CD14-positive monocyte (primary cell): ENCODE data around the gene RNF13. TPM values are rescaled to one million over a fixed set of nuclear protein-coding genes. Genes with fewer than 3 reads are reported as not detected.

Experiments
- DNase-seq, 3 donors: peaks; one replicate each; pipeline ENCODE4 v3.0.0-alpha.2; 2011 to 2022
- H2AFZ ChIP-seq: 2 replicates; pipeline ENCODE4 v1.6.0; 2012; ENCODE audit warnings: mild to moderate bottlenecking, low read depth, low read length, inconsistent platforms; ENCODE audit not compliant: insufficient read depth, poor library complexity, severe bottlenecking
- H3K27ac ChIP-seq, 2 donors: 1 replicate in 1 of 2; 2 replicates in 1 of 2; pipeline ENCODE4 v1.5.1; 2012 to 2013; ENCODE audit warnings: low read length in 2 of 2, control low read depth in 1 of 2, inconsistent platforms in 1 of 2, low read depth in 1 of 2, mild to moderate bottlenecking in 1 of 2
- H3K27me3 ChIP-seq, 2 donors: one replicate each; pipeline versions ENCODE4 v1.6.0 to v1.6.1; 2011 to 2013; ENCODE audit warnings: low read length in 2 of 2; ENCODE audit not compliant: control insufficient read depth in 2 of 2, insufficient read depth in 2 of 2
- H3K36me3 ChIP-seq, 2 donors: replicated peaks in 1 of 2; 1 replicate in 1 of 2; 2 replicates in 1 of 2; pipeline versions ENCODE4 v1.5.1 to v1.6.1; 2012 to 2013; ENCODE audit warnings: low read length in 2 of 2, control low read depth in 1 of 2, inconsistent platforms in 1 of 2, mild to moderate bottlenecking in 1 of 2; ENCODE audit not compliant: insufficient read depth in 2 of 2, control insufficient read depth in 1 of 2
- H3K4me1 ChIP-seq, 2 donors: 1 replicate in 1 of 2; 2 replicates in 1 of 2; pipeline versions ENCODE4 v1.5.1 to v1.6.1; 2012 to 2013; ENCODE audit warnings: low read length in 2 of 2, control low read depth in 1 of 2, inconsistent platforms in 1 of 2, mild to moderate bottlenecking in 1 of 2, moderate library complexity in 1 of 2; ENCODE audit not compliant: insufficient read depth in 2 of 2, control insufficient read depth in 1 of 2
- H3K4me2 ChIP-seq: replicated peaks from 2 replicates; pipeline ENCODE3; 2012; ENCODE audit warnings: low read length, moderate library complexity, mild to moderate bottlenecking; ENCODE audit not compliant: poor library complexity, severe bottlenecking; ENCODE audit errors: extremely low read depth
- H3K4me3 ChIP-seq, 3 experiments: fragments of 200-600 bp in 1 of 3; sonication (generic) in 1 of 3; replicated peaks in 1 of 3; 1 replicate in 2 of 3; 2 replicates in 1 of 3; pipeline ENCODE4 v1.5.1; 2011 to 2013; ENCODE audit warnings: low read length in 3 of 3, mild to moderate bottlenecking in 3 of 3, control low read depth in 2 of 3, low read depth in 2 of 3, inconsistent platforms in 1 of 3, moderate library complexity in 1 of 3
- H3K79me2 ChIP-seq: 2 replicates; pipeline ENCODE4 v1.6.0; 2012; ENCODE audit warnings: mild to moderate bottlenecking, control low read depth, inconsistent platforms, low read length, moderate library complexity; ENCODE audit not compliant: insufficient read depth
- H3K9ac ChIP-seq: 2 replicates; pipeline ENCODE4 v1.6.0; 2017; ENCODE audit warnings: low read length, mild to moderate bottlenecking; ENCODE audit not compliant: insufficient read depth, poor library complexity, severe bottlenecking
- H3K9me3 ChIP-seq, 2 donors: replicated peaks in 1 of 2; 1 replicate in 1 of 2; 2 replicates in 1 of 2; pipeline versions ENCODE4 v1.5.1 to v1.6.1; 2012 to 2013; ENCODE audit warnings: low read length in 2 of 2, control low read depth in 1 of 2; ENCODE audit not compliant: control insufficient read depth in 1 of 2, insufficient read depth in 1 of 2
- H4K20me1 ChIP-seq: 2 replicates; pipeline ENCODE4 v1.6.0; 2012; ENCODE audit warnings: mild to moderate bottlenecking, low read length, control low read depth, moderate library complexity; ENCODE audit not compliant: insufficient read depth
- H3K27ac Mint-ChIP-seq, 7 donors: one replicate each; pipeline ENCODE4 v1.8.0; 2020; ENCODE audit warnings: mild to moderate bottlenecking in 7 of 7, mixed read lengths in 7 of 7, moderate library complexity in 6 of 7, inconsistent platforms in 2 of 7
- H3K27me3 Mint-ChIP-seq, 3 donors: one replicate each; pipeline ENCODE4 v1.8.0; 2021 to 2022; ENCODE audit warnings: low read depth in 3 of 3, mild to moderate bottlenecking in 3 of 3, mixed read lengths in 3 of 3, moderate library complexity in 3 of 3, inconsistent platforms in 1 of 3
- H3K36me3 Mint-ChIP-seq, 2 donors: one replicate each; pipeline ENCODE4 v1.8.0; 2020; ENCODE audit warnings: mixed read lengths in 2 of 2, inconsistent platforms in 1 of 2, mild to moderate bottlenecking in 1 of 2
- H3K4me1 Mint-ChIP-seq: one replicate; pipeline ENCODE4 v1.8.0; 2020; ENCODE audit warnings: mild to moderate bottlenecking, mixed read lengths
- H3K4me3 Mint-ChIP-seq, 2 donors: one replicate each; pipeline ENCODE4 v1.8.0; 2020; ENCODE audit warnings: mild to moderate bottlenecking in 2 of 2, mixed read lengths in 2 of 2, moderate library complexity in 1 of 2
- H3K9me3 Mint-ChIP-seq, 7 donors: one replicate each; pipeline ENCODE4 v1.8.0; 2020 to 2022; ENCODE audit warnings: mixed read lengths in 7 of 7, mild to moderate bottlenecking in 6 of 7, moderate library complexity in 6 of 7, inconsistent platforms in 2 of 7
- CTCF ChIP-seq: fragments of 200-600 bp; IDR thresholded peaks from one replicate; pipeline ENCODE4 v1.8.0; 2022; ENCODE audit warnings: antibody characterized with exemption, mild to moderate bottlenecking
- WGBS: methylation state at CpG from one replicate; pipeline ENCODE4 v1.1.5; 2013; ENCODE audit warnings: missing lambda C conversion rate; ENCODE audit not compliant: insufficient coverage; 5-methylcytosine and 5-hydroxymethylcytosine counted together
- intact Hi-C, 2 donors: fragments of 100-400 bp; cut with micrococcal nuclease; formaldehyde crosslinking; loops; one replicate each; pipeline versions ENCODE4 v1.15.0 to v1.15.1; 2023
- polyA plus RNA-seq, 3 donors: library from polyadenylated mRNA; depleted of rRNA in 1 of 3; unstranded in 2 of 3; stranded (reverse) in 1 of 3; fragments of 300-500 nt in 2 of 3; fragments of >200 nt in 1 of 3; fragmentation: Illumina TruSeq in 2 of 3; gene quantifications; 1 replicate in 2 of 3; 2 replicates in 1 of 3; pipeline ENCODE4 v1.2.3, GENCODE V29; 2012 to 2021

Gene RNF13
- polyA plus RNA-seq, 3 donors, result 95.4 to 481 (median 462) TPM

DNA sequence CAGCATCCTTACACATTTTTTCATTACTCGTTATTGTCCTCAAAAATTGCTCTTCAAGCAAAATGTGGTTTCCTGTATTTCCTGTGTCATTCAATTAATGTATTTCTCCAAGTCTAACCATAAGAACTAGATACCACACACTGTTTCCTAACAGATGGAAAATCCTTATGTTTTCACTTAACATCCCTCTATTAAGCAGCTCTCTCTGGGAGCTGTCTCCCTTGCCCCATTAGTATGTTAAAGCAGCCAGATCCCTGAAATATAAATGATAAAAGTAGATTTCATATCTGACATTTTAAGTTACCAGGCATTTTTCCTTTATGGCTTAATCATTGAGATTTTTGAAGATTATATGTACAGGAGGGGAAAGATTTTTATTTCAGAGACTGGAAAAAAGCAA, 141.8 kb downstream of the RNF13 start:
- no peaks in the 10 kb centered on the region for H3K27me3 Mint-ChIP-seq
- H3K9me3 Mint-ChIP-seq, result no peaks in the 10 kb centered on the region
- no peak overlapping the region for H3K4me3 ChIP-seq
- TF ChIP-seq CTCF, result no peak
- H3K4me1 ChIP-seq, result no peaks in the 10 kb centered on the region
- peaks cover 34 to 50% of the 10 kb centered on the region in 2 donors for H3K36me3 Mint-ChIP-seq
- H3K36me3 ChIP-seq, result peaks cover 18 to 72% of the 10 kb centered on the region in 2 donors
- peaks cover 10% of the 10 kb centered on the region for H3K4me1 Mint-ChIP-seq
- WGBS, result no CpG with 5 or more reads among the region's 1 CpG
- H3K4me2 ChIP-seq, result no peak overlapping the region
- H3K27ac ChIP-seq, result no peak overlapping the region
- H3K79me2 ChIP-seq, result no peaks in the 10 kb centered on the region
- intact Hi-C loops, result no loop called here
- peaks cover 97% of the 10 kb centered on the region for H4K20me1 ChIP-seq
- DNase-seq, result no peak
- no peak overlapping the region for H3K27ac Mint-ChIP-seq
- no peaks in the 10 kb centered on the region for H3K9me3 ChIP-seq
- H2AFZ ChIP-seq, result no peak overlapping the region
- H3K9ac ChIP-seq, result no peak overlapping the region
- no peaks in the 10 kb centered on the region for H3K27me3 ChIP-seq
- H3K4me3 Mint-ChIP-seq, result no peak overlapping the region

DNA sequence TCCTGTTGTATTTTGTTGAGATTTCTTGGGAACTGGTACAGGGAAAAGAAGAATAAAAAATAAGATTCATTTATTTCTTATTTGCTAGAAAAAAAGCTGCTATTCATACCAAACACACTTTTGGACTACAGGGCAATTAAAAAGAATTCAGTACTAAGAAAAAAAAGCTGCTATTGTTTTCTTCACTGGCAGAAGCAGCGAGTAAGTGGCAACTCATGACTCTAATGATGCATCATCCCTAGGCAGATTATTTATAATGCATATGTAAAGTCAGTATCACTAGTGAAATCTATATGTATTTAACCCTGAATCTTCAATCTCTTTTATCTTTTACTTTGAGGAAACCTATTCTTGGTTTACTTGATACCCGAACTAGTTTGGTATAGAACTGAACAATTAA, 142.4 kb downstream of the RNF13 start:
- no CpG with 5 or more reads among the region's 2 CpGs for WGBS
- peaks cover 20 to 69% of the 10 kb centered on the region in 2 donors for H3K36me3 ChIP-seq
- TF ChIP-seq CTCF, result no peak
- DNase-seq, result no peak
- Mint-ChIP-seq H3K27me3 (no peaks in the 10 kb centered on the region), H3K36me3 (peaks cover 30 to 46% of the 10 kb centered on the region in 2 donors), H3K9me3 (no peaks in the 10 kb centered on the region), H3K4me3 (no peak overlapping the region), H3K4me1 (peaks cover 10% of the 10 kb centered on the region), H3K27ac (no peak overlapping the region)
- H3K4me2 ChIP-seq, result no peak overlapping the region
- H3K79me2 ChIP-seq, result no peaks in the 10 kb centered on the region
- intact Hi-C loops, result no loop called here
- H3K4me1 ChIP-seq, result no peaks in the 10 kb centered on the region
- H3K27me3 ChIP-seq, result no peaks in the 10 kb centered on the region
- no peak overlapping the region for H3K9ac ChIP-seq
- no peaks in the 10 kb centered on the region for H3K9me3 ChIP-seq
- H3K27ac ChIP-seq, result no peak overlapping the region
- peaks cover 94% of the 10 kb centered on the region for H4K20me1 ChIP-seq
- no peak overlapping the region for H2AFZ ChIP-seq
- no peak overlapping the region for H3K4me3 ChIP-seq
